HG03045 (cell line): Measurements from ENCODE around the gene TIMM8A.

Experiments used
- ATAC-seq: cut with Tn5 transposase; IDR thresholded peaks from one replicate; pipeline ENCODE4 v1.9.1; 2021; ENCODE audit warnings: mild to moderate bottlenecking, moderate library complexity; ENCODE audit not compliant: unreplicated experiment

The TIMM8A gene, protein sequence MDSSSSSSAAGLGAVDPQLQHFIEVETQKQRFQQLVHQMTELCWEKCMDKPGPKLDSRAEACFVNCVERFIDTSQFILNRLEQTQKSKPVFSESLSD

GRCh38 chrX:101348452-101349192, at the start of gene TIMM8A:
Gene TIMM8A, minus strand, starts transcription at chrX:101348742. Its CDS starts 78 bp downstream, at chrX:101348664.
- peak; percentile 98 for ATAC-seq

GRCh38 chrX:101397779-101398178, 49.2 kb upstream of the TIMM8A start:
- ATAC-seq: no peak

DNA sequence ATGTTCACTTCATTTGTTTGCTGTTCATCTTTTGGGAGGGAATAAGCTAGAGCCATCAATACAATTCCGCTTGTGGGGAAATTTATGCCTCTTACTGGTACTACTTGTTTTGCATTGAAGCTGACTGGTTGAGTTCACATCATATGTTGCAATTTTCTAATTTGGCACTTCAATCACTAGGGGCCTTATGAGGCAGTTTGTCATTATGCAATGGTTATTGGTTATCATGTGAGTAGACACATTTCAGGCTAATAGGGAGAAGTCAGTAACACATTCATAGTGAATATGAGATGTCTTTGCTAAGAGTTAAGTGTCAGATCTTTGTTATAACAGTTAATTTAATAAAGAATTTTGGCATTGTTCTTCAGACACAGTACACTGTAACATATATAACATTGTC, 47.2 kb upstream of the TIMM8A start:
- no peak for ATAC-seq

DNA sequence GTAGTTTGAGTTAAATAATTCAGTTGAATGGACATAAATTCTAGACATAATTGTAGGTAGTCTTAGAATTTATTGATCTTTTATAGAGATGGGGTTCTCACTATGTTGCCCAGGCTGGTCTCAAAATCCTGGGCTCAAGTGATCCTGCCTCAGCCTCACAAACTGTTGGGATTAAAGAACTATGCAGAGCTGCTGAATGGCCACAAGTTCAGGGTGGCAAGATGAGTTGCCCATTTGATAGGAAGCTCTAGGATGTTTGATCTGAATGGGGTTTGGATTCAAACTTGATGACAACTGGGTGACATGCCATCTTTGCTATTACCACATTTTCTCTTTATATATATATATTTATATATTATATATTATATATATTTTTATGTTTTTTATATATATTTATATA, 45.8 kb upstream of the TIMM8A start:
- ATAC-seq: no peak

DNA sequence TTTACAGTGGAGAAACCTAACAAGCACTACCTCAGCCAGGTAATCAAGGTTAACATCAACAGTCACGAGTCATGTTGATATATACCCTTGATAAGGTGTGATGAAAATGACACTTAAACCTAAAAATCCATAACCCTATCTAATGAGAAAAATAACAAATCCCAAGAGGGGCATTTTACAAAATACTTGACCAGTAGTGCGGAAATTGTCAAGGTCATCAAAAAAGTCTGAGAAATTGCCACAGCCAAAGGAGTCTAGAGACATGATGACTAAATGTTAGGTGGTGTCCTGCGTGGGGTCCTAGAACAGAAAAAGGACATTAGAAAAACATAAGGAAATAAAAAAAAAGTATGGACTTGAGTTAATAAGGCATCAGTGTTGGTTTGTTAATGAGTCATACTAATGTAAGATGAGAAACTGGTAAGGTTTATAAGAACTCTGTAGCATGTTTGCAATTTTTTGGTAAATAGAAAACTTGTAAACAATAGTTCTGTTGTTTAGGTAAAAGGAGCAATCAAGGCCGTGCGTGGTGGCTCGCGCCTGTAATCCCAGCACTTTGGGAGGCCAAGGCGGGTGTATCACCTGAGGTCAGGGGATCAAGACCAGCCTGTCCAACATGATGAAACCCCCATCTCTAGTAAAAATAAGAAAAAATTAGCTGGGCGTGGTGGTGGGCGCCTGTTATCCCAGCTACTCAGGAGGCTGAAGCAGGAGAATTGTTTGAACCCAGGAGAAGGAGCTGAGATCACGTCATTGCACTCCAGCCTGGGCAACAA, 45.2 kb upstream of the TIMM8A start:
- no peak for ATAC-seq

GRCh38 chrX:101391831-101392230, 43.3 kb upstream of the TIMM8A start:
- ATAC-seq: no peak

DNA sequence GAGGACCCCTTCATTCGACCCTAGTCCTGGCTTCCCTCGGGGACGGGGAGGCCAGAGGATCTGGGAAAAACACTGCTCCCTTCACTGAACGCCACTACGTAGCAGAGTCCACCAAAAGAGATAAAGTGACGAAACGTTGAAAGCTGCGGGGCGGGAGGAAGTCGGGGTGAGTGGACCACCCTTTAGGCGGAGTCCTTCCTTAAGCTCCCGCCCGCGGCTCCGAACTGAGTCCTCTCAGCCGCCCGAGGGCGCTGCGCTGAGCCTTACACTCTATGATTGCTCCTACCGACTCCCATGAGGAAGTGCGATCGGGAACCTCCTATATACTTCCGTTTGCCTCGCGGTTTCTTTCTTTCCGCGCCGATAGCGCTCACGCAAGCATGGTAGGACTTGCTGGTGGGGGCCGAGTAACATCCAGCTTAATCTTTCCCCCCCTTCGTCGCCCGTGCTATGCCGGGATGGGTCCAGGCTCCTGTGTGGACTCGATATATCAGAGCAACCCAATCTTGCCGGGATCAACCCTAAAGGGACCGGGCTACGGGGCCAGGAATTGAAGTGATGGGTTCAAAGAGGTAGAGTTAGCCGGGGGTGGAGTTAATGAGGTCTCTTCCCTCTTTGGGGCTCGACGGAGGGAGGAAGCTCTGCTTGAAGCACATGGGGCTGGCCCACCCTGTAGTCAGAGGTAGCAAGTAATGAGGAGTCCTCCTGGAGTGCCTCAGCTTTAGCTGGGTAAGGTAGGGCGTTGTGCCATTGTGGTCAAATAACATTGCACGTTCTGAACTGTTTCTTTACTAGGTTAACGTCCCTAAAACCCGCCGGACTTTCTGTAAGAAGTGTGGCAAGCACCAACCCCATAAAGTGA, 42.4 kb upstream of the TIMM8A start, which contains the start of gene RPL36A:
Gene RPL36A, plus strand, starts transcription at position 348 of the 862 bp plus-strand sequence. Its CDS starts 33 bp downstream, at position 381.
- peak; percentile 85 for ATAC-seq

DNA sequence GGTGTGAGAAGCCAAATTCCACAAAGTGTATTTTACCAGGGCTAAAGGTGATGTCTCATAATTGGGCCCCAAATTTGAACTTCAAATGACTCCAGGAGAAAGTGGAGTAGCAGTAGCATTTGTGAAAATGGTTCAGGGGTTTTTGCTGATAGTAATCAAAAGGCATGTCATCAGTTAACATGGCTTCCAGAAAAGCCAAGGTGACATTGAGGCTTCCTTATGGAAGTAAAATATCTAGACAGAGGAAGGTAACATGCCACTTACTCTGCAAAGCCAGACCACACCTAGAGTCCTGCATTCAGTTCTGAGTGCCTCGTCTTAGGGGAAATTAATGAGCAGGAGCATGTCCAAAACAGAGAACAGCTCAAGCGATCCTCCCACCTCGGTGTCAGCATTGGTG, 40.1 kb upstream of the TIMM8A start:
- no peak for ATAC-seq

DNA sequence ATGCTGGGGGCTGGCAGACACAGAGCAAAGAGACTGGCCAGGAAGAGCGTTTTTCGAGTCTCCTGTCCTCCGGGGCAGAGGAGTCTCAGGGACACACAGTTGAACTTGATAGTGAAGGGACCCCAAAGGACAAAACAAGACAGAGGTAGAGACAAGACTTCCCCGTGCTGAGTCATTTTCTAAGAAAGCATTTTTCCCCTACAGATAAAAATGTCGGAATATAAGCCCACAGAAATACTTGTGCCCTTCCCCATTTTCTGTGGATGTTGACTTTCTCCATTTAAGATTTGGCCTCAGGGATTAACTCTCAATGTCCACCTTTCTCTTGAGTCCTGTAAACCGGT, 38.0 kb upstream of the TIMM8A start:
- no peak for ATAC-seq

GRCh38 chrX:101385795-101386541, 37.4 kb upstream of the TIMM8A start, which contains the start of gene BTK:
Gene BTK, minus strand, starts transcription at chrX:101386191. Its CDS starts 10,907 bp downstream, at chrX:101375284.
- peak; percentile 73 for ATAC-seq

- ATAC-seq: no peak
Measured at GRCh38 chrX:101385026-101385684, 36.6 kb upstream of the TIMM8A start.

DNA sequence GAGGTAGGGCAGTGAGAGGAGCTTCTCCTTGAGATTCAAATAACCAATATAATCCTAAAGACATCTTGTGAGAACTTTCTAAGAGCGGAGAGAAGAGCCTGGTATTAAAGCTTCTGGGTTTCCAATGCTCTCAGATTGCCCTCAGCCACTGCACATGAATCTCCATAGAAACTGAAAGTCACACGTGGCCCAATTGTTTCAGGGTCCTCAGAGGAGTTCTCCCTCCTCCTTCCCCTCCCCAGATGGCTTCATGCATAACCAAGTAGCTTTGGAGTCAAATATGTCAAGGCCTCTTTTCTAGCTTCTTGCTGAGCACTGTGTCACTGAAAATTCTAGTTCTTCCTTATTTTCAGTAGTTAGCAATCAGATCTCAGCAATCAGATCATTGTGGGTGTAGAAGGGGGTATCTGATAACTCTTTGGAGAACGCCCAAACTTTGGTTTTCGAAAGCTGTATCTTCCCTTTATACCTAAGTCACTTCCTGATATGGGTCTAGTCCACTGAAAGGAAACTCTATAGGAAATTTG, 35.2 kb upstream of the TIMM8A start:
- peak; percentile 69 for ATAC-seq

GRCh38 chrX:101377547-101377946, 29.0 kb upstream of the TIMM8A start:
- no peak for ATAC-seq

- no peak for ATAC-seq
Measured at GRCh38 chrX:101370888-101371504, 22.5 kb upstream of the TIMM8A start.

- no peak for ATAC-seq
Measured at GRCh38 chrX:101369687-101370086, 21.1 kb upstream of the TIMM8A start.

GRCh38 chrX:101368800-101369199, 20.3 kb upstream of the TIMM8A start:
- no peak for ATAC-seq

- ATAC-seq: no peak
Measured at GRCh38 chrX:101365301-101365795, 16.8 kb upstream of the TIMM8A start.

GRCh38 chrX:101362757-101363156, 14.2 kb upstream of the TIMM8A start:
- ATAC-seq: no peak

DNA sequence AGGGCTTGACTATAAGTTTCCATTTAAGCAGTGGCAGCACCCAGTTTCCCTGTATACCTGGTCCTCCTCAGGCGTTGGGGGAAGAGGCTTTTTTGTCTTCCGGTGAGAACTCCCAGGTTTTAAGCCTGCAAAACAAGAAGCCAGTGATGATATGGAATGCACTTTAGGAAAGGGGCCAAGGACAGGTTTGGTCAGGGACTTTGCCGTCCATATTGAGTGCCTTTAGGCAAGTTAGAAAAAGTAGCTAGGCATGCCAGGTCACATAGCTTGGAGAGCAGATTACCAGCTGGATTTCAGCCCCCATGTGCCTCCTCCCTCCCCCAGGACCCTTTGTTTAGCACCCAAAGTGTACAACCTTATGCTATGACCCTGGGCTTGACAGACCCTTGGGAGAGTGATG, 13.6 kb upstream of the TIMM8A start:
- ATAC-seq: no peak
